Measurements from ENCODE around the gene IRF2BP2. TPM values are rescaled to one million over a fixed set of nuclear protein-coding genes. Genes with fewer than 3 reads are reported as not detected.
A peak's percentile ranks its signal among the peaks of the same experiment; 100 is the strongest.

IRF2BP2 gene
- total and polyA plus RNA-seq, 2 of the 13 experiments (the other 11 are each of a cell fraction or from before 2014, with no cell fraction given), result 140 to 147 TPM

DNA sequence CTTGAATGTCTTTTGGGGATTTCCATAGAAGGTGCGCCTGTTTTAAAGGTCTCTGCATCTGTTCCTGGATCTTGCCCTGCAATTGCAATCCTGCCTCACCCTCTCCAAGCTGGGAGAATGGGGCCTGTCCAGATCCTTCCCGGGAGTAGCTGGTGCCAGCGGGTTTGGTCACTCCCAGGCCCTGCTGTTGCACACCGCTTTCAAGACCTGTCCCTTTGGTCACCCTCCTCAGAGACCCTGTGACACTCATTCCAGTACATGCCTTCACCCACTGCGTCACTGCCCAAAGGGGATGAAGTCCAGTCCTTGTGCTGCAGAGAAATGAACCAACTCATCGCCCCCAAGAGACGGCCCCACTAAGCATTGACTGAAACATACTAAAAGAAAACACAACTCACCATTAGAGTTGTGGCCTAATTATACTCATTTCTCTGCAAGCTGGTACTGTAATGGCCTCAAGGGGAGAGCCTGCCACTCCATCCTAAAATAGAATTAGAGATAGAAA, 1.9 kb upstream of the IRF2BP2 start (continued):
- TF ChIP-seq, protein P1, sequence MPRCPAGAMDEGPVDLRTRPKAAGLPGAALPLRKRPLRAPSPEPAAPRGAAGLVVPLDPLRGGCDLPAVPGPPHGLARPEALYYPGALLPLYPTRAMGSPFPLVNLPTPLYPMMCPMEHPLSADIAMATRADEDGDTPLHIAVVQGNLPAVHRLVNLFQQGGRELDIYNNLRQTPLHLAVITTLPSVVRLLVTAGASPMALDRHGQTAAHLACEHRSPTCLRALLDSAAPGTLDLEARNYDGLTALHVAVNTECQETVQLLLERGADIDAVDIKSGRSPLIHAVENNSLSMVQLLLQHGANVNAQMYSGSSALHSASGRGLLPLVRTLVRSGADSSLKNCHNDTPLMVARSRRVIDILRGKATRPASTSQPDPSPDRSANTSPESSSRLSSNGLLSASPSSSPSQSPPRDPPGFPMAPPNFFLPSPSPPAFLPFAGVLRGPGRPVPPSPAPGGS (CRISPR knock-in tag; IDR thresholded peaks at IDR 0.05), result no peak
- TF ChIP-seq KDM1A (CRISPR knock-in tag; IDR thresholded peaks at IDR 0.05) (no peak), ZFYVE20 (CRISPR knock-in tag; IDR thresholded peaks at IDR 0.05; ENCODE audit: borderline replicate concordance, low read depth) (no peak), ATF7 (IDR thresholded peaks at IDR 0.05) (no peak), ATF7 (CRISPR knock-in tag; IDR thresholded peaks at IDR 0.05) (no peak), ZNF75D (CRISPR knock-in tag; IDR thresholded peaks at IDR 0.05; ENCODE audit: borderline replicate concordance) (peak; percentile 18; the same call in 1 of the 2 replicates), FOXO1 (CRISPR knock-in tag; IDR thresholded peaks at IDR 0.05) (no peak; the same call in 1 of the 2 replicates), ZNF282 (IDR thresholded peaks at IDR 0.05; ENCODE audit: partially characterized antibody) (no peak), PAF1 (CRISPR knock-in tag; IDR thresholded peaks at IDR 0.05) (peak; percentile 98), SMAD1 (CRISPR knock-in tag; IDR thresholded peaks at IDR 0.05; ENCODE audit: borderline replicate concordance, low read depth) (no peak), SALL1 (CRISPR knock-in tag; IDR thresholded peaks at IDR 0.05) (peak; percentile 82), ZNF614 (CRISPR knock-in tag; IDR thresholded peaks at IDR 0.05; ENCODE audit: borderline replicate concordance) (no peak), E2F5 (CRISPR knock-in tag; conservative IDR thresholded peaks at IDR 0.05) (no peak), ZNF34 (CRISPR knock-in tag; IDR thresholded peaks at IDR 0.05; ENCODE audit: borderline replicate concordance) (no peak), CREB3 (CRISPR knock-in tag; IDR thresholded peaks at IDR 0.05) (no peak), ZNF317 (CRISPR knock-in tag; IDR thresholded peaks at IDR 0.05) (0 out of 2 replicates have a peak, but pooled peaks have one; percentile 4), MEF2D (CRISPR knock-in tag; IDR thresholded peaks at IDR 0.05) (no peak), E2F1 (CRISPR knock-in tag; IDR thresholded peaks at IDR 0.05) (peak; percentile 7; the same call in 1 of the 2 replicates), NFIB (CRISPR knock-in tag; IDR thresholded peaks at IDR 0.05; ENCODE audit: borderline replicate concordance) (no peak), ZNF33A (CRISPR knock-in tag; IDR thresholded peaks at IDR 0.05; ENCODE audit: borderline replicate concordance) (no peak), HNF4A (CRISPR knock-in tag; IDR thresholded peaks at IDR 0.05) (peak; percentile 63), ZNF597 (CRISPR knock-in tag; IDR thresholded peaks at IDR 0.05) (no peak), ZNF235 (CRISPR knock-in tag; IDR thresholded peaks at IDR 0.05; ENCODE audit: borderline replicate concordance) (no peak), ZNF572 (CRISPR knock-in tag; IDR thresholded peaks at IDR 0.05) (no peak), ZBTB14 (CRISPR knock-in tag; IDR thresholded peaks at IDR 0.05) (no peak)

All from HepG2 (cell line).